HuH-7.5 (cell line): ENCODE data around the gene GABBR2.

ENCODE experiments used
- DNase-seq: peaks from one replicate; pipeline ENCODE4 v3.0.0; 2011; ENCODE audit warnings: low spot score

GABBR2 gene

GRCh38 chr9:98708933-98709911 is at the start of gene GABBR2:
TSS of gene GABBR2 (minus strand) at chr9:98708935. CDS start at chr9:98708737, 198 bp downstream.
- no peak for DNase-seq

GRCh38 chr9:98755006-98755618 is 46.4 kb upstream of the GABBR2 start:
- DNase-seq: no peak

- DNase-seq: no peak
Measured at GRCh38 chr9:98751210-98751609, 42.5 kb upstream of the GABBR2 start.

GRCh38 chr9:98750364-98751060 is 41.8 kb upstream of the GABBR2 start:
- no peak for DNase-seq

GRCh38 chr9:98747476-98747875 is 38.7 kb upstream of the GABBR2 start:
- DNase-seq: no peak

- DNase-seq: no peak
Measured at GRCh38 chr9:98745470-98745869, 36.7 kb upstream of the GABBR2 start.

GRCh38 chr9:98743818-98744611 is 35.3 kb upstream of the GABBR2 start:
- DNase-seq: no peak

- no peak for DNase-seq
Measured at GRCh38 chr9:98743329-98743728, 34.6 kb upstream of the GABBR2 start.

- no peak for DNase-seq
Measured at GRCh38 chr9:98742325-98743280, 33.9 kb upstream of the GABBR2 start.

- no peak for DNase-seq
Measured at GRCh38 chr9:98740226-98740881, 31.6 kb upstream of the GABBR2 start.

GRCh38 chr9:98738741-98739140 is 30.0 kb upstream of the GABBR2 start:
- DNase-seq: no peak

- DNase-seq: no peak
Measured at GRCh38 chr9:98736226-98736625, 27.5 kb upstream of the GABBR2 start.

GRCh38 chr9:98732801-98733200 is 24.1 kb upstream of the GABBR2 start:
- DNase-seq: no peak

- DNase-seq: no peak
Measured at GRCh38 chr9:98732091-98732490, 23.4 kb upstream of the GABBR2 start.

GRCh38 chr9:98730871-98731270 is 22.1 kb upstream of the GABBR2 start:
- DNase-seq: no peak

- no peak for DNase-seq
Measured at GRCh38 chr9:98728500-98728899, 19.8 kb upstream of the GABBR2 start.

- no peak for DNase-seq
Measured at GRCh38 chr9:98727428-98727827, 18.7 kb upstream of the GABBR2 start.

- DNase-seq: no peak
Measured at GRCh38 chr9:98726735-98727134, 18.0 kb upstream of the GABBR2 start.

GRCh38 chr9:98724810-98725530 is 16.2 kb upstream of the GABBR2 start:
- DNase-seq: no peak
